ENCODE data around the gene CTDSP1.

- no peak for TF ChIP-seq CTCF (IDR thresholded peaks at IDR 0.05; ENCODE audit: insufficient read depth, low read depth, low read length)
- TF ChIP-seq EZH2 (IDR thresholded peaks at IDR 0.05; ENCODE audit: insufficient read depth, low read length): no peak
These were observed 24.9 kb upstream of the CTDSP1 start for GRCh38 chr2:218374795-218375194.

All from astrocyte (in vitro differentiated cells and primary cell).